ENCODE data around the gene AMMECR1. TPM values are rescaled to one million over a fixed set of nuclear protein-coding genes. Genes with fewer than 3 reads are reported as not detected.

The AMMECR1 gene
- polyA plus RNA-seq, 1 donor from 2014 or later, result 3.7 TPM

GRCh38 chrX:110248578-110248977 is 69.3 kb downstream of the AMMECR1 start:
- Histone ChIP-seq H3K9ac (ENCODE audit: low read length) (no peak overlapping the region), H3K27ac (ENCODE audit: low read length) (no peak overlapping the region), H3K9me3 (ENCODE audit: low read length) (no peaks in the 10 kb centered on the region), H3K4me2 (ENCODE audit: low read length) (no peak overlapping the region), H3K27me3 (ENCODE audit: insufficient read depth, low read depth, low read length) (no peaks in the 10 kb centered on the region), H3K9me2 (ENCODE audit: insufficient read depth, low read length) (no peaks in the 10 kb centered on the region), H3K79me2 (replicated peaks; ENCODE audit: insufficient read depth, low read length) (no peaks in the 10 kb centered on the region), H2AFZ (ENCODE audit: low read depth, low read length) (no peak overlapping the region), H3K4me3 (ENCODE audit: low read length) (no peak overlapping the region), H3F3A (ENCODE audit: insufficient read depth, low read length, poor library complexity, severe bottlenecking) (no peaks in the 10 kb centered on the region), H3K36me3 (ENCODE audit: insufficient read depth, low read length) (no peaks in the 10 kb centered on the region), H4K20me1 (ENCODE audit: insufficient read depth) (no peaks in the 10 kb centered on the region)
- TF ChIP-seq RAD21 (conservative IDR thresholded peaks at IDR 0.05) (no peak), TAF1 (IDR thresholded peaks at IDR 0.05; ENCODE audit: low read depth) (no peak), EP300 (conservative IDR thresholded peaks at IDR 0.05; ENCODE audit: poor library complexity, severe bottlenecking) (no peak), SMC3 (conservative IDR thresholded peaks at IDR 0.05; ENCODE audit: poor library complexity) (no peak), EZH2 (IDR thresholded peaks at IDR 0.05; ENCODE audit: borderline replicate concordance, insufficient read depth, low read length, poor library complexity, severe bottlenecking) (no peak), REST (IDR thresholded peaks at IDR 0.05; ENCODE audit: borderline replicate concordance) (no peak), POLR2AphosphoS5 (IDR thresholded peaks at IDR 0.05) (no peak), MXI1 (conservative IDR thresholded peaks at IDR 0.05; ENCODE audit: poor library complexity, severe bottlenecking) (no peak)
- TF ChIP-seq, protein P1, sequence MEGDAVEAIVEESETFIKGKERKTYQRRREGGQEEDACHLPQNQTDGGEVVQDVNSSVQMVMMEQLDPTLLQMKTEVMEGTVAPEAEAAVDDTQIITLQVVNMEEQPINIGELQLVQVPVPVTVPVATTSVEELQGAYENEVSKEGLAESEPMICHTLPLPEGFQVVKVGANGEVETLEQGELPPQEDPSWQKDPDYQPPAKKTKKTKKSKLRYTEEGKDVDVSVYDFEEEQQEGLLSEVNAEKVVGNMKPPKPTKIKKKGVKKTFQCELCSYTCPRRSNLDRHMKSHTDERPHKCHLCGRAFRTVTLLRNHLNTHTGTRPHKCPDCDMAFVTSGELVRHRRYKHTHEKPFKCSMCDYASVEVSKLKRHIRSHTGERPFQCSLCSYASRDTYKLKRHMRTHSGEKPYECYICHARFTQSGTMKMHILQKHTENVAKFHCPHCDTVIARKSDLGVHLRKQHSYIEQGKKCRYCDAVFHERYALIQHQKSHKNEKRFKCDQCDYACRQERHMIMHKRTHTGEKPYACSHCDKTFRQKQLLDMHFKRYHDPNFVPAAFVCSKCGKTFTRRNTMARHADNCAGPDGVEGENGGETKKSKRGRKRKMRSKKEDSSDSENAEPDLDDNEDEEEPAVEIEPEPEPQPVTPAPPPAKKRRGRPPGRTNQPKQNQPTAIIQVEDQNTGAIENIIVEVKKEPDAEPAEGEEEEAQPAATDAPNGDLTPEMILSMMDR (IDR thresholded peaks at IDR 0.05; ENCODE audit: poor library complexity, severe bottlenecking), result no peak

DNA sequence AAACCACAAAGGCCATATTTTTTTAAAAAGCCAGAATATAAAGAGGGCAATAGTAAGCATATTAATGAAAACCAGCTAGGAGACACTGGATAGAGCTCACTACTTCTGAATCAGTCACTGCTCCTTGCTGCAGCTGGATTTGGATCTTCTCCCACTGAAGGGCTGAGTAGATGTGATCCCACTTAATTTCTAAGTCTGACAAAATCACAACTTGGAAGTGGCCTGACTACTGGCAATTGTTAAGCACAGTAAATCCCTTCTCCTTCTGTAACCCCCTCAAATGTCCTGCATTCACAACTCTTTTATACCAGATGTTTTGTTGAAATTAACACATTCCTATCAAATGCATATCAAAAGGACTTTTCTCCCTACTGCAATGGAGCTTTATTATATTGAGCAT is 72.9 kb downstream of the AMMECR1 start:
- no peak for TF ChIP-seq REST (IDR thresholded peaks at IDR 0.05; ENCODE audit: borderline replicate concordance)
- TF ChIP-seq, protein P1 (IDR thresholded peaks at IDR 0.05; ENCODE audit: poor library complexity, severe bottlenecking), result no peak
- TF ChIP-seq EP300 (conservative IDR thresholded peaks at IDR 0.05; ENCODE audit: poor library complexity, severe bottlenecking), result no peak
- TF ChIP-seq MXI1 (conservative IDR thresholded peaks at IDR 0.05; ENCODE audit: poor library complexity, severe bottlenecking), result no peak
- TF ChIP-seq SMC3 (conservative IDR thresholded peaks at IDR 0.05; ENCODE audit: poor library complexity), result no peak
- no peak for TF ChIP-seq TAF1 (IDR thresholded peaks at IDR 0.05; ENCODE audit: low read depth)
- TF ChIP-seq RAD21 (conservative IDR thresholded peaks at IDR 0.05), result no peak
- TF ChIP-seq EZH2 (IDR thresholded peaks at IDR 0.05; ENCODE audit: borderline replicate concordance, insufficient read depth, low read length, poor library complexity, severe bottlenecking), result no peak
- no peak for TF ChIP-seq POLR2AphosphoS5 (IDR thresholded peaks at IDR 0.05)
- H3K27me3 ChIP-seq (ENCODE audit: insufficient read depth, low read depth, low read length), result no peaks in the 10 kb centered on the region

More for the DNA sequence above, 72.9 kb downstream of the AMMECR1 start:
- H3K79me2 ChIP-seq (replicated peaks; ENCODE audit: insufficient read depth, low read length), result no peaks in the 10 kb centered on the region
- H3F3A ChIP-seq (ENCODE audit: insufficient read depth, low read length, poor library complexity, severe bottlenecking), result no peaks in the 10 kb centered on the region
- H3K9me3 ChIP-seq (ENCODE audit: low read length), result no peaks in the 10 kb centered on the region
- no peak overlapping the region for H3K4me3 ChIP-seq (ENCODE audit: low read length)
- no peak overlapping the region for H3K4me2 ChIP-seq (ENCODE audit: low read length)
- no peaks in the 10 kb centered on the region for H3K9me2 ChIP-seq (ENCODE audit: insufficient read depth, low read length)
- no peak overlapping the region for H3K27ac ChIP-seq (ENCODE audit: low read length)
- H4K20me1 ChIP-seq (ENCODE audit: insufficient read depth), result no peaks in the 10 kb centered on the region
- no peaks in the 10 kb centered on the region for H3K36me3 ChIP-seq (ENCODE audit: insufficient read depth, low read length)
- no peak overlapping the region for H2AFZ ChIP-seq (ENCODE audit: low read depth, low read length)
- no peak overlapping the region for H3K9ac ChIP-seq (ENCODE audit: low read length)

Data from neural cell (in vitro differentiated cells).